Muscle of arm (tissue), 12 donors: ENCODE measurements around the gene CYP2A6. TPM values are rescaled to one million over a fixed set of nuclear protein-coding genes. Genes with fewer than 3 reads are reported as not detected.
"Not testable (repeated sequence)": the region's sequence is repeated elsewhere in the genome, so short reads cannot be mapped to it uniquely, and the experiment has no call there.

Experiments
- DNase-seq: peaks from one replicate; pipeline ENCODE4 v3.0.0-alpha.2; 2013
- polyA plus RNA-seq, 12 donors: library from polyadenylated mRNA; unstranded; fragments of 120-200 nt; gene quantifications; one replicate each; pipeline ENCODE4 v1.2.1, GENCODE V29; 2013; ENCODE audit not compliant: insufficient read length in 12 of 12

CYP2A6 gene
- polyA plus RNA-seq, 12 donors = 0.18 to 0.47 (median 0.21) TPM; not detected in 9

GRCh38 chr19:40822161-40822560 lies 28.1 kb downstream of the CYP2A6 start:
- no peak for DNase-seq

DNA sequence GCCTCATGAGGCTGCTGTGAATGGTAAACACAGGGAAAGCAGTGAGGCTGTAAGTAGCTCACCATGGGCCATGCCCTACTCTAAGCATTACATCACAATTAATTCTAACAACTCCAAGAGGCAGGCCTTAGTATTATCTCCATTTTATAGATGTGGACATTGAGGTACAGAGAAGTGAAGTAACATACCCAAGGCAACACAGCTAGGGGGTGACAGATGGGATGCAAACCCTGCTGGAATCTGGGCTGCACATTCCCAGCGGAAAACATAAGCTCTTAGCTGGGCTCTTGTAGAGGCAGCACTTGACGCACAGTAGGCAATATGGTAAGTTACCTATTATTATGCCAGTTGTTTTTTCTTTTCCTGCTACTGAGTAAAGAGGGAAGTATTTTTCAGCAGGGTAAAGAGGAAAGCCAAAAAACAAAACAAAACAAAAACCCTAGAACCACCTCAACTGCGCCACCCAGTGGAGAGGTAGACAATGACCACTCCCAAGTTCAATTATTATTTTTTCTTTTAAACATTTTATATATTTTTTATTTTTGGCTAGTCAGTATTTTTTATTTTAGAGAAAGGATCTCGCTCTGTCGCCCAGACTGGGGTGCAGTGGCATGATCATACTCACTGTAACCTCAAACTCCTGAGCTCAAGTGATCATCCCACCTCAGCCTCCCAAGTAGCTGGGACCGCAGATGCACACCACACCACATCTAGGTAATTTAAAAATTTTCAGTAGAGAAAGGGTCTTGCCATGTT lies 30.6 kb downstream of the CYP2A6 start:
- DNase-seq = not testable (repeated sequence)

GRCh38 chr19:40818480-40819399 lies 31.5 kb downstream of the CYP2A6 start:
- not testable (repeated sequence) for DNase-seq

GRCh38 chr19:40815223-40815622 lies 35.0 kb downstream of the CYP2A6 start:
- no peak for DNase-seq

- DNase-seq = no peak
Observed at GRCh38 chr19:40813182-40813581, 37.1 kb downstream of the CYP2A6 start.

GRCh38 chr19:40812571-40812970 lies 37.7 kb downstream of the CYP2A6 start:
- not testable (repeated sequence) for DNase-seq

GRCh38 chr19:40811478-40812341 lies 38.5 kb downstream of the CYP2A6 start:
- no peak for DNase-seq

DNA sequence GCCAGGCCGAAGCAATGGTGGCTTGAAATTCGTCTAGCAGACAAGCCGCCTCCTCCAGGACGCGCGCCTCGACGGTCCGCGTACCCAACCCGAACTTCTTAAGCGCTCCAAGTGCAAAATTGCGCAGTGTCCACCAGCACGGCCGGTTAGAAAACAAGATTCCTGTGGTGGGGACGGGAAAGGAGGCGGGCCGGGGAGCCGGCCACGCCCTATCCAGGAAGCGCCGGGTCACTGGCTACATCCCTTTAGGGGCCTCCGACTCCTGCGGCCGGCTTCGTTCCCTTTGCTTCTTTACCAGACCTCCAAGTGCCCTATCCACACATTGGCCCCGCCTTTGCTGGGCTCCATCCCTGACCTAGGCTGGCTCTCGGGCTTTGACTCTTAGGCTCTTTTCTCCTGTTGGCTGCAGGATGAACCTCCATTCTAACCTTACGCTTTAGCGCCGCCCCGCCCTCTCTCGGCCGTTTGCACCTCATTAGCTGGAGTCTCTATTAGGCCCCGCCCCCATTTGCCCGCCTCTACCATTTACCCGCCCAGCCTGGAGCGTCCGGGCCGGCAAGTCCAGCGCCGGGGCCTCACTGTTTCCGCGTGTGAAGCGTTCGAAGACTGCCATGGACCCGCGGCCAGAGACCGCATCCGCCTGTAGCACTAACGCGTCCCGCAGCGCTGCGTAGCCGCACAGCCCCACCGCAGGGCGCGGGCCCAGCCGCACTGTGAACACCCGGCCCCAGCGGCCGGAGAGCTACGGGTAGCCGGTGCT lies 39.4 kb downstream of the CYP2A6 start:
- peak; percentile 69 for DNase-seq

DNA sequence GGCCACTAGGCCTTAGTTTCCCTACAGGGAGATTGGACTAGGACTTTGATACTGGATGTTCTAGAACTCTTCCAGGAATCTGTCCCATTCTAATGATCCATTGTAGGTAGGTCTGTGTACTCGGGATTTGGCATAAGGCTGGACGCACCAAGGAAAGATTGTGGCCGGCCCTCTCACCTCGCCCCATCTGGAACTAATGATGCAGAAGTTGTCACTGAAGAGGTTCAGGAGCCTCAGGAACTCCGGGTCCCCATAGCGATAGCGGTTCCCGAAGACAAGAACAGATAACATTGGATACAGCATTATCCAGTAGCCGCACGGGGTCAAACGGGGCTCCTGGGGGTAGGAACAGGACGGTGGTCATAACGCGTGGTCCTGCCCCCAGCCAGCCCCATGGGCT lies 40.1 kb downstream of the CYP2A6 start:
- DNase-seq = no peak

- no peak for DNase-seq
Observed at GRCh38 chr19:40809358-40810086, 40.7 kb downstream of the CYP2A6 start.

GRCh38 chr19:40808497-40808896 lies 41.8 kb downstream of the CYP2A6 start:
- no peak for DNase-seq

DNA sequence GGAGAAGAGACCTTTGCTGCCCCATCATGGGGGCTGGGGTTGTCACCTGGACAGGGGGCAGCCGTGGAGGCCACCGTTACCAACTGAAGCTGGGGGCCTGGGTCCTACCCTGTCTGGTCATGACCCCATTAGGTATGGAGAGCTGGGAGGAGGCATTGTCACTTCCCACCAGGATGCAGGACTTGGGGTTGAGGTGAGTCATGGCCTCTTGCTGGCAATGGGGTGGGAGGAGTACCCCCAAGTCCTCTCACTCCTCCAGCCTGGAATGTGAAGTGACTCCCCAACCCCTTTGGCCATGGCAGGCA lies 42.3 kb downstream of the CYP2A6 start:
- no peak for DNase-seq

DNA sequence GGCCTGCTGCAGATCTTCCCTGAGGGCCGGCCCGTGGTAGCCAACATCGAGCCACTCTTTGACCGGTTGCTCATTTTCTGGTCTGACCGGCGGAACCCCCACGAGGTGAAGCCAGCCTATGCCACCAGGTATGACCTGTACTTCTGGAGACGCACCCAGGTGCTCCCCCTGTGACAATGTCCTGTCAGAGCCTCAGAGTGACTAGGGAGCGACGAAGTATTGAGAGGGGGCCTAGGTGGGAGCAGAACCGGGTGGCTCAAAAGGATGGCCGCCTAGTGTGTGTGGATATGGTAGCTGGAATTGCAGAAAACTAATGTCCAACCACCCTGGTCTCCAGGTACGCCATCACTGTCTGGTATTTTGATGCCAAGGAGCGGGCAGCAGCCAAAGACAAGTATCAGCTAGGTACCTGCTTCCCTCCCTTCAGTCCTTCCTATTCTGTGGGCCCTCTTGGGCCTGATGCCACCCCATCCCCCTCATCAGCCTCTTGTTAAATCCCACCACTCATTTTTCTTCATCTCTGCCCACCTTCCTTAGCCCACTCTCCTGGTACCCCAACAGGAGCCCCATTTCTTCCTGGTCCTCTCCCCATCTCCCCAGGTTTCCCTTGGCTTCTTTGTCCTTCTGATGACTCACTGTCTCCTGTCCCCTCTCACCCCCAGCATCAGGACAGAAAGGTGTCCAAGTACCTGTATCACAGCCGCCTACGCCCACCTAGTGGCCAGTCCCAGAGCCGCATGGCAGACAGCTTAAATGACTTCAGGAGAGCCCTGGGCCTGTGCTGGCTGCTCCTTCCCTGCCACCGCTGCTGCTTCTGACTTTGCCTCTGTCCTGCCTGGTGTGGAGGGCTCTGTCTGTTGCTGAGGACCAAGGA lies 42.9 kb downstream of the CYP2A6 start:
- no peak for DNase-seq

DNA sequence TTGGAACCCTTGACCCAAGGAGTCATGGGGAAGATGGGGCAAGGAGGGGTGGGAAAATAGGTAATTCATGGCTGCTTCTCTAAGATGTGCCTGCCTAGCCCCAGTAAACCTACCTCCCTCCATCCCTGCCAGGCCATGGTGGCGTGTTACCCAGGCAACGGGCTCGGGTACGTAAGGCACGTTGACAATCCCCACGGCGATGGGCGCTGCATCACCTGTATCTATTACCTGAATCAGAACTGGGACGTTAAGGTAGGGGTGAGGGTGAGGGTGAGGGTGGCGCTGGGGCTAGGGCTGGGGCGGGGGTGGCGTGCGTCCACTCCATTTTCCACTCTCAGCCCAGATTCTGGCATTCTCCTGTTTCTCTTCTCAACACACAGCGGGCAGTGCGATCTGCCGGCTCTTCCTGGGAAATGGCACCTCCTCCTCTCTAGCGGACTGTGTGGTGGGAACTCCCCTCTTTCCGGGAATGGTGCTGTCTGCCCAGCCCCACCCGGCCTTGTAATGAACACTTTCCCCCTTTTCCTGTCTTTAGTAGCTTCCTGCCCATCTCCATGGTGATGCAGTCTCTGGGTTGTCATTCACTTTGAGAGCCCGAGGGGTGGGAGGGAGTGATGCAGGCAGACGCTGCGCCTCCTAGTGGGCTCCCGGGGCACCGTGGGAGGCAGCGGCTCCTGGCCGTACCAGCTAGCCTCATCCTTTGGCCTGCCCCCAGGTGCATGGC lies 43.7 kb downstream of the CYP2A6 start:
- DNase-seq = peak; percentile 84

DNA sequence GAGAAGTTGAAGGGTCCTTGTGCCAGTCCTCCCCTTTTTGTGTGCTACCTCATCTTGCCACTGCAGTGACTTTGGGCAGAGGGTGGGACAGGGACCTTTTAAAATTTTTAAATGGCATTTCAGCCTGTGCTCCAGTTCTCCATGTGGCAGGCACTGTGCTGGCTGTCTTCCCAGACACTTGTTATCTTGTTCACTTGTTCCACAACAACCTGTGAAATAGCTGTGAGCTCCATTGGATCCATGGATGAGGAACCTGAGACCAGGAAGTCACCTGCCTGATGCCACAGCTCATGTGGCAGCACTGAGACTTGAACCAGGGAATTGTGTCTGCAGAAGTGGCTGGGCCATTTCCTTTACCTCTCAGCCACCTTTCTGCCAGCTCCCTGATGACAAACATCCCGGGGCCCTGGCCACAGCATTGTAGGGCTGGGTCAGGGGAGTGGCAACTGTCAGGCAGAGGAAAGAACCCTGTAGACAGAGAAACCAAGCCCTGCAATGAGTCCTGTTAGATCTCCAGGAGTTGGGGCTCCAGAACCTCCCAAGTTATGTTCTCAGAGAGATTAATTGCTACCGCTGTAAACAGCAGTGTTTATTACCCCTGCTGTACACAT lies 44.9 kb downstream of the CYP2A6 start:
- no peak for DNase-seq

GRCh38 chr19:40804783-40805242 lies 45.4 kb downstream of the CYP2A6 start:
- no peak for DNase-seq

- no peak for DNase-seq
Observed at GRCh38 chr19:40803857-40804782, 46.1 kb downstream of the CYP2A6 start.
